Keratinocyte (primary cell): ENCODE data around the gene HS3ST3A1.

ENCODE experiments used
- EZH2 ChIP-seq: IDR thresholded peaks from one replicate; pipeline ENCODE4 v1.6.1; 2012; ENCODE audit warnings: inconsistent platforms, mild to moderate bottlenecking, low read length, moderate library complexity
- TF ChIP-seq, protein P1 (sequence below), 3 experiments: IDR thresholded peaks in 1 of 3; conservative IDR thresholded peaks in 1 of 3; optimal IDR thresholded peaks in 1 of 3; 2 replicates in 2 of 3; 3 replicates in 1 of 3; pipeline versions ENCODE3 to v1.5.1; 2011; ENCODE audit warnings: low read length in 3 of 3, mild to moderate bottlenecking in 3 of 3, moderate library complexity in 2 of 3, control low read depth in 1 of 3, inconsistent platforms in 1 of 3; ENCODE audit not compliant: insufficient read depth in 2 of 3; ENCODE audit errors: extremely low read depth in 1 of 3

DNA sequence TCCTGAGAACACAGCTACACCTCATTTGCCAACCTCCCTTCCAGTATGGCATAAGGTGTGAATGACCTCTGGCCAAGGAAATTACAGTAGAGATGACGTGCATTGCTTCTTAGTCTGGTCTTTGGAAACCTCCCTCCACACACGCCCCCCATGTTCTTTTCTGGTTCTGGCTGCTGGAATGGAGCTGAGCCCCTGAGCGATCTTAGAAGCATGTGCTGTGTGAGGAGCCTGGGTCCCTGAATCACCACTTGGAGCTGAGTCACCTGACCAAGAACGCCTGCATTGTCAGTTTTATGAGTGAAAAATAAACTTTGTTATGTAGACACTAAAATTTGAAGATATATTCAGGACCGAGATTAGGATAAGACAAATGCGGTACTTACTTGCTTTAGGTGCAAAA lies 51.4 kb downstream of the HS3ST3A1 start:
- TF ChIP-seq, protein P1, sequence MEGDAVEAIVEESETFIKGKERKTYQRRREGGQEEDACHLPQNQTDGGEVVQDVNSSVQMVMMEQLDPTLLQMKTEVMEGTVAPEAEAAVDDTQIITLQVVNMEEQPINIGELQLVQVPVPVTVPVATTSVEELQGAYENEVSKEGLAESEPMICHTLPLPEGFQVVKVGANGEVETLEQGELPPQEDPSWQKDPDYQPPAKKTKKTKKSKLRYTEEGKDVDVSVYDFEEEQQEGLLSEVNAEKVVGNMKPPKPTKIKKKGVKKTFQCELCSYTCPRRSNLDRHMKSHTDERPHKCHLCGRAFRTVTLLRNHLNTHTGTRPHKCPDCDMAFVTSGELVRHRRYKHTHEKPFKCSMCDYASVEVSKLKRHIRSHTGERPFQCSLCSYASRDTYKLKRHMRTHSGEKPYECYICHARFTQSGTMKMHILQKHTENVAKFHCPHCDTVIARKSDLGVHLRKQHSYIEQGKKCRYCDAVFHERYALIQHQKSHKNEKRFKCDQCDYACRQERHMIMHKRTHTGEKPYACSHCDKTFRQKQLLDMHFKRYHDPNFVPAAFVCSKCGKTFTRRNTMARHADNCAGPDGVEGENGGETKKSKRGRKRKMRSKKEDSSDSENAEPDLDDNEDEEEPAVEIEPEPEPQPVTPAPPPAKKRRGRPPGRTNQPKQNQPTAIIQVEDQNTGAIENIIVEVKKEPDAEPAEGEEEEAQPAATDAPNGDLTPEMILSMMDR (optimal IDR thresholded peaks at IDR 0.05 in 1 of 3, IDR thresholded peaks at IDR 0.05 in 1 of 3, conservative IDR thresholded peaks at IDR 0.05 in 1 of 3; ENCODE audit: extremely low read depth in 1 of 3, insufficient read depth in 2 of 3, low read length in 3 of 3) = no peak
- no peak for TF ChIP-seq EZH2
